ENCODE results near the gene ALS2CL. TPM values are rescaled to one million over a fixed set of nuclear protein-coding genes. Genes with fewer than 3 reads are reported as not detected.
A peak's percentile ranks its signal among the peaks of the same experiment; 100 is the strongest.

The ALS2CL gene, protein sequence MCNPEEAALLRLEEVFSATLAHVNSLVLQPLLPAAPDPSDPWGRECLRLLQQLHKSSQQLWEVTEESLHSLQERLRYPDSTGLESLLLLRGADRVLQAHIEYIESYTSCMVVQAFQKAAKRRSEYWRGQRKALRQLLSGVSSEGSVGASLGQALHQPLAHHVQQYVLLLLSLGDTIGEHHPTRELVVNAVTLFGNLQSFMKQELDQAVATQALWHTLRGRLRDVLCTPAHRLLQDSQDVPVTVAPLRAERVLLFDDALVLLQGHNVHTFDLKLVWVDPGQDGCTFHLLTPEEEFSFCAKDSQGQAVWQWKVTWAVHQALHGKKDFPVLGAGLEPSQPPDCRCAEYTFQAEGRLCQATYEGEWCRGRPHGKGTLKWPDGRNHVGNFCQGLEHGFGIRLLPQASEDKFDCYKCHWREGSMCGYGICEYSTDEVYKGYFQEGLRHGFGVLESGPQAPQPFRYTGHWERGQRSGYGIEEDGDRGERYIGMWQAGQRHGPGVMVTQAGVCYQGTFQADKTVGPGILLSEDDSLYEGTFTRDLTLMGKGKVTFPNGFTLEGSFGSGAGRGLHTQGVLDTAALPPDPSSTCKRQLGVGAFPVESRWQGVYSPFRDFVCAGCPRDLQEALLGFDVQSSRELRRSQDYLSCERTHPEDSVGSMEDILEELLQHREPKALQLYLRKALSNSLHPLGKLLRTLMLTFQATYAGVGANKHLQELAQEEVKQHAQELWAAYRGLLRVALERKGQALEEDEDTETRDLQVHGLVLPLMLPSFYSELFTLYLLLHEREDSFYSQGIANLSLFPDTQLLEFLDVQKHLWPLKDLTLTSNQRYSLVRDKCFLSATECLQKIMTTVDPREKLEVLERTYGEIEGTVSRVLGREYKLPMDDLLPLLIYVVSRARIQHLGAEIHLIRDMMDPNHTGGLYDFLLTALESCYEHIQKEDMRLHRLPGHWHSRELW
- 8.7 and 11.8 TPM in 2 replicates for total RNA-seq (2014; rRNA removed; shearing (Covaris generic))
- polyA plus RNA-seq (2016; fragmentation: Nextera tagmentation; extraction: Ambion mirVana): 2.6 and 3.4 TPM in 2 replicates
- long read RNA-seq, full-length matches to known transcripts: 1 of 3 reads
- long read RNA-seq, partial matches to known transcripts: 0 of 3 reads
- long read RNA-seq, other reads (novel, unspliced or antisense): 2 of 3 reads

DNA sequence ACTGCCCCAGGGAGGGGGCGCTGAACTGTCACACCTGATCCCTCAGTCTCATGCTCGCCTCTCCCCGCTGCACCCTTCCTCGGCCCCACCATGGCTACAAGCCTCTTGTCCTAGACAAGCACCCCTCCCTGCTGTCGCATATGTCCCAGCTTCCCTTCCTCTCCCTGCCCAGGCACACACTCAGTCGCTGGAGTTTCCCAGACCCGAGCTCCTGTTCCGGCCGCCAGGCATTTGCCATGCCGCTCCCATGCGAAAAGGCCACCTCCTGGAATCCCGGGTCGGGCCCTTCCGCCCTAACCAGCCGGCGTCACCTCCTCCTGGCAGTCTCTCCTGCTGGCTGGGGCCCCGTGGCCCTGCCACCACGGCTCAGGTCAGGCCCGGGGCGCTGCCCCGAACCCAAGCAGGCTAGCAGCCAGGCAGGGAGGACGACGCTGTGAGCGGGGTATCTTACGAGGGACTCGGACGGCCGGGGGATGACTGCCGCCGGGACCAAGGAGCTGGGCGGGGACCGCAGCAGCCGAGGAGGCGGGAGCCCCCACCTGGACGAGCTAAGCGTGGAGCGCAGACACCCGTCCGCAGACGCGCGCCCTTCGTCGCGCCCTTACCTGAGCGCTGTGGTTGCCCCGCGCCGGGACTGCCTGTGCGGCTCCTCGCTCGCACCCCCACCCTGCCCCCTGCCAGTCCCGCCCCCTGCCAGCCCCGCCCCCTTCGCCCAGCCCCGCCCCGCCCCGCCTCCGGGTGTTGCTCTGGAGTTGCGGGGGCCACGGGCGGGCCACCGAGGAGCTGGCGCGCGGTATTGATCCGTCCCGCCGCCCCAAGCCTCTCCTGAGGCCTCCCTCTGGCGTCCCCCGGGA lies at the start of gene ALS2CL:
ALS2CL (minus strand) TSS at position 642 of the 854 bp plus-strand sequence. CDS start 4,239 bp downstream, outside the sequence.
- H3K79me2 ChIP-seq (replicated peaks; ENCODE audit: insufficient read depth): no peaks in the 10 kb centered on the region
- H3K4me1 ChIP-seq (ENCODE audit: insufficient read depth): no peaks in the 10 kb centered on the region; the same call in 1 of the 2 replicates
- peak within 1 kb of the TSS; percentile 91 for H3K4me2 ChIP-seq
- Mint-ChIP-seq H3K27me3 (ENCODE audit: insufficient read depth, low read depth, poor library complexity) (peaks cover 35% of the 10 kb centered on the region), H3K36me3 (ENCODE audit: low read depth) (no peaks in the 10 kb centered on the region; the same call in 2 of the 3 replicates), H3K9me3 (no peaks in the 10 kb centered on the region), H3K27ac (no peak within 1 kb of the TSS), H3K4me3 (peak within 1 kb of the TSS; percentile 73), H3K4me1 (peaks cover 15% of the 10 kb centered on the region)
- peak within 1 kb of the TSS; percentile 73 for H3K4me3 ChIP-seq
- ATAC-seq (peak; percentile 70), DNase-seq (ENCODE audit: low spot score) (peak; percentile 77)
- no peaks in the 10 kb centered on the region for H3K9me2 ChIP-seq (ENCODE audit: insufficient read depth)
- H4K20me1 ChIP-seq (replicated peaks; ENCODE audit: insufficient read depth): no peaks in the 10 kb centered on the region
- H3F3A ChIP-seq (replicated peaks; ENCODE audit: low read depth): no peaks in the 10 kb centered on the region
- no peaks in the 10 kb centered on the region for H3K36me3 ChIP-seq (ENCODE audit: insufficient read depth)
- no peak within 1 kb of the TSS for H3K27ac ChIP-seq (ENCODE audit: low read depth)
- H2AFZ ChIP-seq: peak within 1 kb of the TSS; percentile 97
- peaks cover 29% of the 10 kb centered on the region for H3K27me3 ChIP-seq (ENCODE audit: insufficient read depth)
- no peak for TF ChIP-seq STAT1 (IDR thresholded peaks at IDR 0.05; ENCODE audit: unreplicated experiment)
- TF ChIP-seq NANOG (IDR thresholded peaks at IDR 0.05; ENCODE audit: borderline replicate concordance): no peak
- peak; percentile 33 for TF ChIP-seq EZH2 (IDR thresholded peaks at IDR 0.05; ENCODE audit: low read depth, unreplicated experiment)
- TF ChIP-seq, protein P1, sequence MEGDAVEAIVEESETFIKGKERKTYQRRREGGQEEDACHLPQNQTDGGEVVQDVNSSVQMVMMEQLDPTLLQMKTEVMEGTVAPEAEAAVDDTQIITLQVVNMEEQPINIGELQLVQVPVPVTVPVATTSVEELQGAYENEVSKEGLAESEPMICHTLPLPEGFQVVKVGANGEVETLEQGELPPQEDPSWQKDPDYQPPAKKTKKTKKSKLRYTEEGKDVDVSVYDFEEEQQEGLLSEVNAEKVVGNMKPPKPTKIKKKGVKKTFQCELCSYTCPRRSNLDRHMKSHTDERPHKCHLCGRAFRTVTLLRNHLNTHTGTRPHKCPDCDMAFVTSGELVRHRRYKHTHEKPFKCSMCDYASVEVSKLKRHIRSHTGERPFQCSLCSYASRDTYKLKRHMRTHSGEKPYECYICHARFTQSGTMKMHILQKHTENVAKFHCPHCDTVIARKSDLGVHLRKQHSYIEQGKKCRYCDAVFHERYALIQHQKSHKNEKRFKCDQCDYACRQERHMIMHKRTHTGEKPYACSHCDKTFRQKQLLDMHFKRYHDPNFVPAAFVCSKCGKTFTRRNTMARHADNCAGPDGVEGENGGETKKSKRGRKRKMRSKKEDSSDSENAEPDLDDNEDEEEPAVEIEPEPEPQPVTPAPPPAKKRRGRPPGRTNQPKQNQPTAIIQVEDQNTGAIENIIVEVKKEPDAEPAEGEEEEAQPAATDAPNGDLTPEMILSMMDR (conservative IDR thresholded peaks at IDR 0.05; ENCODE audit: low read depth in 2 of 2): no peak
- TF ChIP-seq EZH2phosphoT487 (IDR thresholded peaks at IDR 0.05; ENCODE audit: unreplicated experiment): no peak
- no peak for TF ChIP-seq ZNF331 (CRISPR knock-in tag; IDR thresholded peaks at IDR 0.05; ENCODE audit: low read depth)
- TF ChIP-seq JUNB (IDR thresholded peaks at IDR 0.05; ENCODE audit: unreplicated experiment): no peak
- TF ChIP-seq POLR2AphosphoS5 (IDR thresholded peaks at IDR 0.05; ENCODE audit: low read depth): peak; percentile 64
- TF ChIP-seq, protein P2, sequence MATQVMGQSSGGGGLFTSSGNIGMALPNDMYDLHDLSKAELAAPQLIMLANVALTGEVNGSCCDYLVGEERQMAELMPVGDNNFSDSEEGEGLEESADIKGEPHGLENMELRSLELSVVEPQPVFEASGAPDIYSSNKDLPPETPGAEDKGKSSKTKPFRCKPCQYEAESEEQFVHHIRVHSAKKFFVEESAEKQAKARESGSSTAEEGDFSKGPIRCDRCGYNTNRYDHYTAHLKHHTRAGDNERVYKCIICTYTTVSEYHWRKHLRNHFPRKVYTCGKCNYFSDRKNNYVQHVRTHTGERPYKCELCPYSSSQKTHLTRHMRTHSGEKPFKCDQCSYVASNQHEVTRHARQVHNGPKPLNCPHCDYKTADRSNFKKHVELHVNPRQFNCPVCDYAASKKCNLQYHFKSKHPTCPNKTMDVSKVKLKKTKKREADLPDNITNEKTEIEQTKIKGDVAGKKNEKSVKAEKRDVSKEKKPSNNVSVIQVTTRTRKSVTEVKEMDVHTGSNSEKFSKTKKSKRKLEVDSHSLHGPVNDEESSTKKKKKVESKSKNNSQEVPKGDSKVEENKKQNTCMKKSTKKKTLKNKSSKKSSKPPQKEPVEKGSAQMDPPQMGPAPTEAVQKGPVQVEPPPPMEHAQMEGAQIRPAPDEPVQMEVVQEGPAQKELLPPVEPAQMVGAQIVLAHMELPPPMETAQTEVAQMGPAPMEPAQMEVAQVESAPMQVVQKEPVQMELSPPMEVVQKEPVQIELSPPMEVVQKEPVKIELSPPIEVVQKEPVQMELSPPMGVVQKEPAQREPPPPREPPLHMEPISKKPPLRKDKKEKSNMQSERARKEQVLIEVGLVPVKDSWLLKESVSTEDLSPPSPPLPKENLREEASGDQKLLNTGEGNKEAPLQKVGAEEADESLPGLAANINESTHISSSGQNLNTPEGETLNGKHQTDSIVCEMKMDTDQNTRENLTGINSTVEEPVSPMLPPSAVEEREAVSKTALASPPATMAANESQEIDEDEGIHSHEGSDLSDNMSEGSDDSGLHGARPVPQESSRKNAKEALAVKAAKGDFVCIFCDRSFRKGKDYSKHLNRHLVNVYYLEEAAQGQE (IDR thresholded peaks at IDR 0.05; ENCODE audit: unreplicated experiment): no peak
- TF ChIP-seq, protein P3, sequence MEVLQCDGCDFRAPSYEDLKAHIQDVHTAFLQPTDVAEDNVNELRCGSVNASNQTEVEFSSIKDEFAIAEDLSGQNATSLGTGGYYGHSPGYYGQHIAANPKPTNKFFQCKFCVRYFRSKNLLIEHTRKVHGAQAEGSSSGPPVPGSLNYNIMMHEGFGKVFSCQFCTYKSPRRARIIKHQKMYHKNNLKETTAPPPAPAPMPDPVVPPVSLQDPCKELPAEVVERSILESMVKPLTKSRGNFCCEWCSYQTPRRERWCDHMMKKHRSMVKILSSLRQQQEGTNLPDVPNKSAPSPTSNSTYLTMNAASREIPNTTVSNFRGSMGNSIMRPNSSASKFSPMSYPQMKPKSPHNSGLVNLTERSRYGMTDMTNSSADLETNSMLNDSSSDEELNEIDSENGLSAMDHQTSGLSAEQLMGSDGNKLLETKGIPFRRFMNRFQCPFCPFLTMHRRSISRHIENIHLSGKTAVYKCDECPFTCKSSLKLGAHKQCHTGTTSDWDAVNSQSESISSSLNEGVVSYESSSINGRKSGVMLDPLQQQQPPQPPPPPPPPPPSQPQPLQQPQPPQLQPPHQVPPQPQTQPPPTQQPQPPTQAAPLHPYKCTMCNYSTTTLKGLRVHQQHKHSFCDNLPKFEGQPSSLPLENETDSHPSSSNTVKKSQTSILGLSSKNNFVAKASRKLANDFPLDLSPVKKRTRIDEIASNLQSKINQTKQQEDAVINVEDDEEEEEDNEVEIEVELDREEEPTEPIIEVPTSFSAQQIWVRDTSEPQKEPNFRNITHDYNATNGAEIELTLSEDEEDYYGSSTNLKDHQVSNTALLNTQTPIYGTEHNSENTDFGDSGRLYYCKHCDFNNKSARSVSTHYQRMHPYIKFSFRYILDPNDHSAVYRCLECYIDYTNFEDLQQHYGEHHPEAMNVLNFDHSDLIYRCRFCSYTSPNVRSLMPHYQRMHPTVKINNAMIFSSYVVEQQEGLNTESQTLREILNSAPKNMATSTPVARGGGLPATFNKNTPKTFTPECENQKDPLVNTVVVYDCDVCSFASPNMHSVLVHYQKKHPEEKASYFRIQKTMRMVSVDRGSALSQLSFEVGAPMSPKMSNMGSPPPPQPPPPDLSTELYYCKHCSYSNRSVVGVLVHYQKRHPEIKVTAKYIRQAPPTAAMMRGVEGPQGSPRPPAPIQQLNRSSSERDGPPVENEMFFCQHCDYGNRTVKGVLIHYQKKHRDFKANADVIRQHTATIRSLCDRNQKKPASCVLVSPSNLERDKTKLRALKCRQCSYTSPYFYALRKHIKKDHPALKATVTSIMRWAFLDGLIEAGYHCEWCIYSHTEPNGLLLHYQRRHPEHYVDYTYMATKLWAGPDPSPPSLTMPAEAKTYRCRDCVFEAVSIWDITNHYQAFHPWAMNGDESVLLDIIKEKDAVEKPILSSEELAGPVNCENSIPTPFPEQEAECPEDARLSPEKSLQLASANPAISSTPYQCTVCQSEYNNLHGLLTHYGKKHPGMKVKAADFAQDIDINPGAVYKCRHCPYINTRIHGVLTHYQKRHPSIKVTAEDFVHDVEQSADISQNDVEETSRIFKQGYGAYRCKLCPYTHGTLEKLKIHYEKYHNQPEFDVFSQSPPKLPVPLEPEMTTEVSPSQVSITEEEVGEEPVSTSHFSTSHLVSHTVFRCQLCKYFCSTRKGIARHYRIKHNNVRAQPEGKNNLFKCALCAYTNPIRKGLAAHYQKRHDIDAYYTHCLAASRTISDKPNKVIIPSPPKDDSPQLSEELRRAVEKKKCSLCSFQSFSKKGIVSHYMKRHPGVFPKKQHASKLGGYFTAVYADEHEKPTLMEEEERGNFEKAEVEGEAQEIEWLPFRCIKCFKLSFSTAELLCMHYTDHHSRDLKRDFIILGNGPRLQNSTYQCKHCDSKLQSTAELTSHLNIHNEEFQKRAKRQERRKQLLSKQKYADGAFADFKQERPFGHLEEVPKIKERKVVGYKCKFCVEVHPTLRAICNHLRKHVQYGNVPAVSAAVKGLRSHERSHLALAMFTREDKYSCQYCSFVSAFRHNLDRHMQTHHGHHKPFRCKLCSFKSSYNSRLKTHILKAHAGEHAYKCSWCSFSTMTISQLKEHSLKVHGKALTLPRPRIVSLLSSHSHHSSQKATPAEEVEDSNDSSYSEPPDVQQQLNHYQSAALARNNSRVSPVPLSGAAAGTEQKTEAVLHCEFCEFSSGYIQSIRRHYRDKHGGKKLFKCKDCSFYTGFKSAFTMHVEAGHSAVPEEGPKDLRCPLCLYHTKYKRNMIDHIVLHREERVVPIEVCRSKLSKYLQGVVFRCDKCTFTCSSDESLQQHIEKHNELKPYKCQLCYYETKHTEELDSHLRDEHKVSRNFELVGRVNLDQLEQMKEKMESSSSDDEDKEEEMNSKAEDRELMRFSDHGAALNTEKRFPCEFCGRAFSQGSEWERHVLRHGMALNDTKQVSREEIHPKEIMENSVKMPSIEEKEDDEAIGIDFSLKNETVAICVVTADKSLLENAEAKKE (CRISPR knock-in tag; IDR thresholded peaks at IDR 0.05): no peak

All from GM23338 (cell line).